Thymus (tissue), 11 donors: Measurements from ENCODE around the gene SF3B2. TPM values are rescaled to one million over a fixed set of nuclear protein-coding genes. Genes with fewer than 3 reads are reported as not detected.

ENCODE experiments used
- DNase-seq, 9 donors: peaks; one replicate each; pipeline ENCODE4 v3.0.0-alpha.2; 2013; ENCODE audit warnings: low spot score in 9 of 9, low read depth in 6 of 9, missing footprints in 1 of 9
- H3K27ac ChIP-seq, 2 donors: one replicate each; pipeline ENCODE4 v1.5.1; 2013; ENCODE audit warnings: control low read depth in 1 of 2, low read depth in 1 of 2, low read length in 1 of 2, mild to moderate bottlenecking in 1 of 2, moderate library complexity in 1 of 2
- H3K27me3 ChIP-seq, 2 donors: one replicate each; pipeline ENCODE4 v1.5.1; 2013; ENCODE audit warnings: low read length in 1 of 2; ENCODE audit not compliant: control insufficient read depth in 2 of 2, insufficient read depth in 1 of 2
- H3K36me3 ChIP-seq, 2 donors: one replicate each; pipeline ENCODE4 v1.5.1; 2013; ENCODE audit warnings: low read length in 1 of 2, mild to moderate bottlenecking in 1 of 2, moderate library complexity in 1 of 2; ENCODE audit not compliant: control insufficient read depth in 2 of 2, insufficient read depth in 2 of 2
- H3K4me1 ChIP-seq, 2 donors: one replicate each; pipeline ENCODE4 v1.5.1; 2013; ENCODE audit warnings: low read length in 2 of 2; ENCODE audit not compliant: control insufficient read depth in 2 of 2, insufficient read depth in 2 of 2
- H3K4me3 ChIP-seq, 2 donors: one replicate each; pipeline ENCODE4 v1.5.1; 2013; ENCODE audit warnings: low read length in 2 of 2, control low read depth in 1 of 2, mild to moderate bottlenecking in 1 of 2
- H3K9me3 ChIP-seq, 2 donors: one replicate each; pipeline ENCODE4 v1.5.1; 2013; ENCODE audit warnings: low read length in 1 of 2, mild to moderate bottlenecking in 1 of 2; ENCODE audit not compliant: control insufficient read depth in 2 of 2, insufficient read depth in 1 of 2
- WGBS: extraction: QIAGEN DNeasy Blood & Tissue Kit; methylation state at CpG from one replicate; pipeline ENCODE4 v1.1.7; 2013; 5-methylcytosine and 5-hydroxymethylcytosine counted together
- polyA plus RNA-seq: library from polyadenylated mRNA; stranded (reverse); fragments of 200-250 nt; gene quantifications from one replicate; pipeline ENCODE4 v1.2.3, GENCODE V29; 2013
- total RNA-seq: library from RNA; stranded (reverse); fragments of 120-200 nt; gene quantifications from one replicate; pipeline ENCODE4 v1.2.4, GENCODE V29; 2013
- donor health status: healthy.

Gene SF3B2
- total and polyA plus RNA-seq, 2 donors, result 127 to 147 TPM

GRCh38 chr11:66013762-66014100 lies 38.4 kb upstream of the SF3B2 start:
- H3K9me3 ChIP-seq, result peaks cover 0 to 4% of the 10 kb centered on the region in 2 donors
- 92% methylated on average over 7 of the region's 7 CpGs for WGBS
- DNase-seq, result no peak
- peaks cover 2 to 13% of the 10 kb centered on the region in 2 donors for H3K4me1 ChIP-seq
- H3K4me3 ChIP-seq, result no peak overlapping the region
- peaks cover 12 to 49% of the 10 kb centered on the region in 2 donors for H3K27me3 ChIP-seq
- H3K27ac ChIP-seq, result no peak overlapping the region
- H3K36me3 ChIP-seq, result no peaks in the 10 kb centered on the region

GRCh38 chr11:66014804-66015453 lies 37.2 kb upstream of the SF3B2 start:
- WGBS, result 97% methylated on average over 6 of the region's 6 CpGs
- peaks cover 0 to 4% of the 10 kb centered on the region in 2 donors for H3K9me3 ChIP-seq
- H3K4me3 ChIP-seq, result no peak overlapping the region
- H3K27me3 ChIP-seq, result peaks cover 12 to 41% of the 10 kb centered on the region in 2 donors
- H3K36me3 ChIP-seq, result no peaks in the 10 kb centered on the region
- DNase-seq, result no peak
- H3K4me1 ChIP-seq, result peaks cover 2 to 11% of the 10 kb centered on the region in 2 donors
- no peak overlapping the region for H3K27ac ChIP-seq

GRCh38 chr11:66015454-66015881 lies 36.7 kb upstream of the SF3B2 start:
- H3K4me1 ChIP-seq, result peaks cover 2 to 11% of the 10 kb centered on the region in 2 donors
- peaks cover 12 to 36% of the 10 kb centered on the region in 2 donors for H3K27me3 ChIP-seq
- H3K27ac ChIP-seq, result no peak overlapping the region
- H3K4me3 ChIP-seq, result no peak overlapping the region
- no peaks in the 10 kb centered on the region for H3K36me3 ChIP-seq
- WGBS, result 96% methylated on average over 7 of the region's 7 CpGs
- H3K9me3 ChIP-seq, result peaks cover 0 to 2% of the 10 kb centered on the region in 2 donors
- DNase-seq, result no peak

- Histone ChIP-seq H3K36me3 (no peaks in the 10 kb centered on the region), H3K4me3 (no peak overlapping the region), H3K4me1 (peaks cover 2 to 11% of the 10 kb centered on the region in 2 donors), H3K27me3 (peaks cover 12 to 34% of the 10 kb centered on the region in 2 donors), H3K9me3 (no peaks in the 10 kb centered on the region), H3K27ac (no peak overlapping the region)
- DNase-seq, result no peak
- 97% methylated on average over 18 of the region's 18 CpGs for WGBS
Measured at GRCh38 chr11:66015936-66016792, 36.0 kb upstream of the SF3B2 start.

GRCh38 chr11:66016793-66017177 lies 35.4 kb upstream of the SF3B2 start:
- DNase-seq, result no peak
- Histone ChIP-seq H3K27me3 (peaks cover 6 to 34% of the 10 kb centered on the region in 2 donors), H3K9me3 (no peaks in the 10 kb centered on the region), H3K36me3 (no peaks in the 10 kb centered on the region), H3K27ac (no peak overlapping the region), H3K4me3 (no peak overlapping the region), H3K4me1 (peaks cover 2 to 8% of the 10 kb centered on the region in 2 donors)
- WGBS, result 97% methylated on average over 10 of the region's 10 CpGs

GRCh38 chr11:66017321-66017720 lies 34.8 kb upstream of the SF3B2 start:
- no peaks in the 10 kb centered on the region for H3K36me3 ChIP-seq
- H3K9me3 ChIP-seq, result no peaks in the 10 kb centered on the region
- H3K4me1 ChIP-seq, result peaks cover 0 to 7% of the 10 kb centered on the region in 2 donors
- WGBS, result 85% methylated on average over 4 of the region's 4 CpGs
- peaks cover 1 to 32% of the 10 kb centered on the region in 2 donors for H3K27me3 ChIP-seq
- no peak overlapping the region for H3K27ac ChIP-seq
- no peak overlapping the region for H3K4me3 ChIP-seq
- no peak for DNase-seq

- Histone ChIP-seq H3K4me1 (peaks cover 0 to 3% of the 10 kb centered on the region in 2 donors), H3K9me3 (no peaks in the 10 kb centered on the region), H3K27me3 (peaks cover 4 to 30% of the 10 kb centered on the region in 2 donors), H3K4me3 (no peak overlapping the region), H3K27ac (no peak overlapping the region), H3K36me3 (no peaks in the 10 kb centered on the region)
- no peak for DNase-seq
- 85% methylated on average over 8 of the region's 8 CpGs for WGBS
Measured at GRCh38 chr11:66020212-66020611, 32.0 kb upstream of the SF3B2 start.

- Histone ChIP-seq H3K9me3 (no peaks in the 10 kb centered on the region), H3K4me3 (no peak overlapping the region), H3K27ac (no peak overlapping the region), H3K4me1 (peaks cover 0 to 3% of the 10 kb centered on the region in 2 donors), H3K27me3 (peaks cover 4 to 30% of the 10 kb centered on the region in 2 donors), H3K36me3 (no peaks in the 10 kb centered on the region)
- WGBS, result 79% methylated on average over 25 of the region's 25 CpGs
- DNase-seq, result no peak
Measured at GRCh38 chr11:66020618-66021357, 31.4 kb upstream of the SF3B2 start.
